Activated CD8-positive, alpha-beta memory T cell treated with anti-CD3 and anti-CD28 coated beads, Interleukin-2, amount 10 ng/mL, durations not matched to agents 7 days and 5 days (primary cell): ENCODE results near the gene BNC2. TPM values are rescaled to one million over a fixed set of nuclear protein-coding genes. Genes with fewer than 3 reads are reported as not detected.

ENCODE experiments used
- ATAC-seq: fragments of 150-1000 bp; cut with Tn5 transposase; one replicate; pipeline ENCODE4 v1.10.0; 2021; ENCODE audit warnings: moderate library complexity
- CTCF ChIA-PET: fragments of 350-600 bp; sonication (Branson Sonifier 250); formaldehyde crosslinking; loops from one replicate; lab custom pipeline; 2021; ENCODE audit warnings: antibody characterized with exemption; lab: Charles Lee
- DNase-seq: peaks from one replicate; pipeline ENCODE4 v3.0.0-alpha.2; 2020
- H3K27ac Mint-ChIP-seq: one replicate; pipeline ENCODE4 v1.8.0; 2021; ENCODE audit warnings: mild to moderate bottlenecking, mixed read lengths
- H3K27me3 Mint-ChIP-seq: one replicate; pipeline ENCODE4 v1.8.0; 2021; ENCODE audit warnings: mixed read lengths
- H3K36me3 Mint-ChIP-seq: one replicate; pipeline ENCODE4 v1.8.0; 2021; ENCODE audit warnings: mild to moderate bottlenecking, mixed read lengths
- H3K4me1 Mint-ChIP-seq: one replicate; pipeline ENCODE4 v1.8.0; 2021; ENCODE audit warnings: mixed read lengths
- H3K4me3 Mint-ChIP-seq: one replicate; pipeline ENCODE4 v1.8.0; 2021; ENCODE audit warnings: mild to moderate bottlenecking, moderate library complexity, mixed read lengths
- H3K9me3 Mint-ChIP-seq: one replicate; pipeline ENCODE4 v1.8.0; 2022; ENCODE audit warnings: low read depth, mixed read lengths
- total RNA-seq, 2 experiments: library from RNA; stranded (reverse); gene quantifications; one replicate each; pipeline ENCODE4 v1.2.3, GENCODE V29; 2021

BNC2 gene
- total RNA-seq, 2 experiments from 2014 or later = not detected

DNA sequence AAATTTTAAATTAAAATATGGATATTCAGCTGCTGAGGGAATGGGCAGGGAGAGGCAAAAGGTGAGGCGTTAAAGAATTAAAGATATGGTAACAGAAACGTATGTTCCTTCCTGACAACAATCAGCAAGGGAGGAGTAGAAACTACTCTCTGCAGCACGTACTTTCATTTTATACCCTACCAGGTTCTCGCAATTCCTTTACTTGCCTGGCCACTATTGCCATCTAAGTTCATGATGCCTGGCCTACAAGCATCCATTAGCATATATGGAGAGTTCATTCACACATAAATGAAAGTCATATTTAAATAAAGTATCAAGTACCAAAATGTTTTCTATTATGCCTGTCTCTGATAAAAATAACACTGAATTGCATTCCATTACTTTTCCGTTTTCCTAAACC is 125.1 kb downstream of the BNC2 start:
- Mint-ChIP-seq H3K4me1 (no peaks in the 10 kb centered on the region), H3K27ac (no peak overlapping the region), H3K4me3 (no peak overlapping the region), H3K27me3 (no peaks in the 10 kb centered on the region), H3K9me3 (peaks cover 6% of the 10 kb centered on the region), H3K36me3 (no peaks in the 10 kb centered on the region)
- ATAC-seq (no peak), DNase-seq (no peak)
- CTCF ChIA-PET = no interaction called here

DNA sequence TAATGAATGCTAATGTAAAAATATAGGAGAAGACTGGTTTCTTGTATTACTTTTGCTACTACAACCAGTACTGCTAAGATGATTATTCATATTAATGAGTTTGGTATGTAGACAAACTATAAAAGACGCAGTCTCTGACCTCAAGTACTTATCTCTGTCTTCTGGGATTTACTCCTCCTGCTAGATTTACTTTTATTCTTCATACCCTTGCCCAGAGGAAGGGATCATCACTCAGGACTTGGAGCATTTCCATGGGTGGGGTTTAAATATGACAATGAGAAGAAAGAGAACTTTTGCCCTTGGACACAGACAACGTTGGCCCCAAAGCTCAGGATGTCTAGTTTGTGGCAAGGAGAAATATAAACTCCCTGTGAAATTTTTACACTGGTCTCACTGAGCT is 126.1 kb downstream of the BNC2 start:
- CTCF ChIA-PET = no interaction called here
- Mint-ChIP-seq H3K27ac (no peak overlapping the region), H3K36me3 (no peaks in the 10 kb centered on the region), H3K4me3 (no peak overlapping the region), H3K4me1 (no peaks in the 10 kb centered on the region), H3K9me3 (peaks cover 5% of the 10 kb centered on the region), H3K27me3 (no peaks in the 10 kb centered on the region)
- no peak for ATAC-seq
- no peak for DNase-seq

DNA sequence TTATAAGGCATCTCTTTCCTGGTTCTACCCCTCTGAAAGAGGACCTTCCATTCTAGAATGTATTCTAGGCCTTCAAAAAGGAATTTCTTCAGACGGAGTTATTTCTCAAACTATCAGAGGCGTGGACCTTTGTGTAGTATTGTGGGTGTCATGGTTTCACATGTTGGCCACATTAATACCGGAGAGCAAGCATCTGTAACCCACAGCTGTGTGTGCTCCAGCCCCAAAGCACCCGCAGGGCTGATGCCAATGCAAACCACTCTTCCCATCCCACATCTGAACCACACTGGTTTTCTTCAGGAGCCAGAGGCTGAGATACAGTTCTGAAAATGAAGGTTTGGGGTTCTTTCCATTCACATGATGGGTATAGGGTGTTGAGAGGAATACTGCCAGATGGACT is 127.1 kb downstream of the BNC2 start:
- Mint-ChIP-seq H3K9me3 (peaks cover 7% of the 10 kb centered on the region), H3K36me3 (no peaks in the 10 kb centered on the region), H3K4me3 (no peak overlapping the region), H3K4me1 (no peaks in the 10 kb centered on the region), H3K27me3 (no peaks in the 10 kb centered on the region), H3K27ac (no peak overlapping the region)
- DNase-seq (no peak), ATAC-seq (no peak)
- CTCF ChIA-PET = no interaction called here

DNA sequence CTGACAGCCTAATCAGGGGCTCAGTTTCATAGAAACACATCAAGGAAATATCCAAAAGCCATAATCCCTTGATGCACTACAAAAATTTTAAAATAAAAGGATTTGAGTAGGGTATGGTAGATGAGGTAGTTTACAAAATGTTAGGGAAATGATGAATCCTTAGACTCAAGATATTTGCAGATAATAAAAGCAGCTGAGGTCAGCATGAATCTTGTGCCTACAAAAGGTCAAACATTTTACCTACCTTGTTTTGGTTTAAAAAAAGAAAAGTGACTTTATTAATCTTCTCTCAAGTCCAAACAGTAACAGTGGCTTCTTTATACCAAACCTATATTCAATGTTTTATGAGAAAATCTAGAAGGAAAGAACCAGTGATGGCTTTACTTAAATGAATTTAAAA is 135.5 kb downstream of the BNC2 start:
- Mint-ChIP-seq H3K27me3 (no peaks in the 10 kb centered on the region), H3K36me3 (no peaks in the 10 kb centered on the region), H3K9me3 (peaks cover 5% of the 10 kb centered on the region), H3K4me3 (no peak overlapping the region), H3K4me1 (no peaks in the 10 kb centered on the region), H3K27ac (no peak overlapping the region)
- DNase-seq = no peak
- no peak for ATAC-seq
- CTCF ChIA-PET = no interaction called here

DNA sequence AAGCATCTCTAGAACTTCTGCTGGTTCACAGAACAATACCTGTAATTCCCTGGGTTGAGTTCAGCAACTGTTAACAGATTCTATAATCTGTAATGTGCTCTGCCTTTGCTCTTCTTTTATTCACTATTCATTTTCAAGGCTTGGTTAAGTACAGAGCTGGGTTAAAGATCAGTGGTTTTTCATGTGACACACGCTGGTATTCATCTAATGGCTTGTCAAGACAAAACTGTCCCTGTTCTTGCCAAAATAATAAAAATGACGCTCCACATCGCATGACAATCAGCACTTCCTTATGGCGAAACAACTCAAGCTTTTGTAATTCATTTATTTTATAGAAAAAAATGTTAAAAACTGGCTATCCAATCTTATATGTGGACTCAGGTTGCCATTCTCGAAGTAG is 137.9 kb downstream of the BNC2 start:
- CTCF ChIA-PET = no interaction called here
- ATAC-seq = no peak
- H3K4me1 Mint-ChIP-seq = no peaks in the 10 kb centered on the region
- H3K36me3 Mint-ChIP-seq = no peaks in the 10 kb centered on the region
- H3K9me3 Mint-ChIP-seq = no peaks in the 10 kb centered on the region
- peaks cover 4% of the 10 kb centered on the region for H3K27me3 Mint-ChIP-seq
- no peak overlapping the region for H3K4me3 Mint-ChIP-seq
- H3K27ac Mint-ChIP-seq = no peak overlapping the region
- DNase-seq = no peak

DNA sequence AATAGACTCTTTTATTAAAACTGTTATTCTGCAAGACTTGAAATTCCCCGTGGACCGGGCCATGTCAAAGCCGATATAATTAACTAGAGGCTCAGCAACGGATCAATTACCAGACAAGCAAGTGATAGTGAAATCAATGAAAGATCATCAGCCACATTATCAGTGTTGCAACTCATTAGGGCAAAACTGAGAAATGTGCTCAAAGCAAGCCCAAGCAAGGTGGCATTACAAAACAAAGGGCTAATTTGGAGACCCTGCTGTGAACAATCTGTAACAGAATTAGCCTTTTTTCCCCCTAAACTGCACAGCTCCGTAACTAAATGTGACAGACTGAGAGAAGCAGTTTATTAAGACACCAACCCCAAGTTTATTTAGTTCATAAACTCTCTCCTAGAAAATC is 140.3 kb downstream of the BNC2 start:
- ATAC-seq (no peak), DNase-seq (no peak)
- Mint-ChIP-seq H3K36me3 (no peaks in the 10 kb centered on the region), H3K4me1 (no peaks in the 10 kb centered on the region), H3K4me3 (no peak overlapping the region), H3K27ac (no peak overlapping the region), H3K27me3 (peaks cover 19% of the 10 kb centered on the region), H3K9me3 (no peaks in the 10 kb centered on the region)
- CTCF ChIA-PET = no interaction called here

DNA sequence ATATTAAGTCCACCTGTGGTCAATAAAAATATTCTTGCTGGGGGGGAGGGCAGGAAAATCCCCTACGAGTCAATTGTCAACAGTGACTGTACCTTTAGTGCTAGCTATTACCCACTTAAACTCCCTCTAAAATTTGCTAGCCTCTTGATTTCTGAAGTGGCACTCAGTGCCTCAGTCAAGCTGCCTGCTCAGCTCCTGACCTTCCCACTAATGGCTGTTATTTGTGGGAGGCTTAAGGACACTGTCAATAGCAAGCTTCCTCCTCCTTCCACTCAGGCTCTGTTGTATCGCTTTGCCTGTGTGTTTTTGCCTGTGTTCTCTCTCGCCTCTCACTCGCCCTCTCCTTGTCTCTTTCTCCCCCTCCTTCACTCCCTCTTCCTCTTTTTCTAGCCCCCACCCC is 140.8 kb downstream of the BNC2 start:
- Mint-ChIP-seq H3K4me1 (no peaks in the 10 kb centered on the region), H3K9me3 (no peaks in the 10 kb centered on the region), H3K27me3 (peaks cover 19% of the 10 kb centered on the region), H3K4me3 (no peak overlapping the region), H3K36me3 (no peaks in the 10 kb centered on the region), H3K27ac (no peak overlapping the region)
- CTCF ChIA-PET = no interaction called here
- no peak for DNase-seq
- ATAC-seq = no peak

DNA sequence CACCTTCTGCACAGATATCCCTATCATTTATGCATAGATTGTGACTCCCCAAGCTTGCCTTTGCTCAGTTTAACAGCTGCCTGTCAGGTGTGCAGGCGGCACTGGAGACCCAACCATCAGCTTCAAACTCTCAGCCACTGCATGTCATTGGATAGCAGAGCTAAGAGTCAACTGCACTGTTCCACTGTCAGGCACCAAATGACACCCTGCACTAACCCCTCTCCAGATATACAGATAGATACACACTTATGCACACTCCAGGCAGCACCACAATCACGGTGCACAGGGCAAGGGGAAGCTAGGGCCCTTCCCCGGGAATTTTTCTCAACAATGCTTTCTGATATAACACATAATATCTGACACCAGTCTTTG is 142.3 kb downstream of the BNC2 start:
- no peak overlapping the region for H3K4me3 Mint-ChIP-seq

DNA sequence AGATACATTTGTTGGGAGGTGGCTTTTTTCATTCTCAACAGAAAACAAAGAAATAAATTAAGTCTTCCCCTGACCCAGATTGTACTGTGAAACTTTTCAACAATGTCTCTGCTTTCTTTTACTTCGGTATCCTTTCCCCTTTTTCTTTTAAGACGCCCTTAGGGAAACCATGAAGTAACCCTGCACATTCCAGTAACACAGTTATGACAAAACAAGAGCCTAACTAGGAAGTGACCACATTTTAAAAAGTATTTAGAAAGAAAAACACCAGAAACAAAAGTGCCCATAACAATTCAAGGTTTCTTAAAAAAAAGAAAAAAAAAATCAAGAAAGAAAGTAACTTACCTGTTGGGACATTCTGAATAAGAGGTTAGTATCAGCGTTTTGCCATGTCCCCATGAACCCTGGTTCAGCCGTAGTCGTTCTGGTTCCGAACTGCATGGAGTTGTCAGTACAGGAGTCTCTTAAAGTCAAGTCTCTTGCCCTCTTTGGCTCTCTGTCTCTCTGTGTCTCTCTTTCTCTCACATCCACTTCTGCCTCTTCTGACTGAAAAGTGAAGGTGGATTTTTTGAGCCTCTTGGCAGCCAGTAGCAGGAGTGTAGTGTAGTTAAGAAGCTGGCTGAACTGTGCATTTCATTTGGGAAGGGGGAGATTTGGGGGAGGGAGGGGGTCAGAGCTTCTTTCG is 142.9 kb downstream of the BNC2 start:
- no peaks in the 10 kb centered on the region for H3K9me3 Mint-ChIP-seq
- no peak overlapping the region for H3K27ac Mint-ChIP-seq
- peaks cover 19% of the 10 kb centered on the region for H3K27me3 Mint-ChIP-seq
- DNase-seq (no peak), ATAC-seq (no peak)
- H3K4me3 Mint-ChIP-seq = no peak overlapping the region
- H3K36me3 Mint-ChIP-seq = no peaks in the 10 kb centered on the region
- H3K4me1 Mint-ChIP-seq = no peaks in the 10 kb centered on the region
- CTCF ChIA-PET = no interaction called here

More for the DNA sequence above, 142.3 kb downstream of the BNC2 start:
- DNase-seq (no peak), ATAC-seq (no peak)
- H3K27ac Mint-ChIP-seq = no peak overlapping the region
- CTCF ChIA-PET = no interaction called here
- no peaks in the 10 kb centered on the region for H3K9me3 Mint-ChIP-seq
- no peaks in the 10 kb centered on the region for H3K4me1 Mint-ChIP-seq
- H3K27me3 Mint-ChIP-seq = peaks cover 19% of the 10 kb centered on the region
- no peaks in the 10 kb centered on the region for H3K36me3 Mint-ChIP-seq

DNA sequence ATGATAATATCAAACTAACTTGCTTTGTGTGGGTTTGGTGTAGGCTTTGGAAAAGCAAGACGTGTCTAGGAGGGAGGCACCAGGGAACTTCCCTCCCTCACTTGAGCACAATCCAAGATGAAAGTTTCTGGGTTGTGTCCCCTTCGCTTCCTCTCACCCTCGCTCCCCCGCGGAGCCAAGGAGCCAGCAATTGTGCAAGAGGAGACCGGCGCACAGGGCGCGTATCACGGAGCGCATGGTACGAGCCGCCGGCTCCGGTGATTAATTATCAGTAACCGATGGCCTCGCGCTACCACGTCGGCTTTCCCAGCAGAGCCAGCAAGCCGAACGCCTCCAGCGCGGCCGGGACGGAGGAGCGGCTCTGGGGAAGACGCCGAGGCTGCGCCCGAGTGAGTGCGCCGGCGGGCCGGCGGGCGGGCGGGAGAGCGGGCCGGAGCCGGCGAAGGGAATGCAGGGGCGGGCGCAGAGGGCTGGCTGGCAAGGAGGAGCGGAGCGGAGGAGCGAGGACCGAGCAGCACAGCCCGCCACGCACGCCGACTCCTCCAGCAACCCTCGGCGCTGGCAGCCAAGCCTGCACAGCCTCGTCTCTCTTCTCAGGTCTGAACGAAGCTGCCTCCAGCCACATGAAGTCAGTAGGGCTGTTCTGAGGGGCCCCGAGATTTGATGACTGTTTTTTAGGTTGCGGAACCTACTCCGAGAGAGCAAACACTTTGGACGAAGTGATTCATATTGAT is 143.6 kb downstream of the BNC2 start:
- no peaks in the 10 kb centered on the region for H3K36me3 Mint-ChIP-seq
- CTCF ChIA-PET = no interaction called here
- H3K27ac Mint-ChIP-seq = no peak overlapping the region
- ATAC-seq (no peak), DNase-seq (no peak)
- H3K4me1 Mint-ChIP-seq = no peaks in the 10 kb centered on the region
- H3K27me3 Mint-ChIP-seq = peaks cover 19% of the 10 kb centered on the region
- no peak overlapping the region for H3K4me3 Mint-ChIP-seq
- no peaks in the 10 kb centered on the region for H3K9me3 Mint-ChIP-seq

DNA sequence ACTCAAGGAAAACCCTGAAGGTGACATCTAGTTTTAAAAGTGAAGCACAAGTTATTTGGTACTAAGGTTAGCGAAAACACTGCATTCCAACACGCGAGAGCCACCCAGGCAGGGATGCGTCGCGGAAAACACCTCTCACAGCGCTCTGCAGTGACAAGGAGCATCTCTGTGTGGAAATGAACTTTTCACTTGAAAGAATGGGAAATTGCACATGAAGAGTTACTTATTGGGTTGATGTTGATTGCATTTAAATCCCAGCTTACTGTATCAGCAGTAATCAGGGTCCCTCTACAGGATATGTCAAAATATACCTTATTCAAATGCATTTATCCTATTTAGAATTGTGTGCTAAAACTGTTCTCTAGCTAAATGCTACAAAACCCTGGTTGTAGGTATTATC is 144.4 kb downstream of the BNC2 start:
- no peaks in the 10 kb centered on the region for H3K4me1 Mint-ChIP-seq
- CTCF ChIA-PET = no interaction called here
- ATAC-seq (no peak), DNase-seq (no peak)
- H3K36me3 Mint-ChIP-seq = no peaks in the 10 kb centered on the region
- no peak overlapping the region for H3K27ac Mint-ChIP-seq
- peaks cover 19% of the 10 kb centered on the region for H3K27me3 Mint-ChIP-seq
- H3K4me3 Mint-ChIP-seq = no peak overlapping the region
- H3K9me3 Mint-ChIP-seq = no peaks in the 10 kb centered on the region

DNA sequence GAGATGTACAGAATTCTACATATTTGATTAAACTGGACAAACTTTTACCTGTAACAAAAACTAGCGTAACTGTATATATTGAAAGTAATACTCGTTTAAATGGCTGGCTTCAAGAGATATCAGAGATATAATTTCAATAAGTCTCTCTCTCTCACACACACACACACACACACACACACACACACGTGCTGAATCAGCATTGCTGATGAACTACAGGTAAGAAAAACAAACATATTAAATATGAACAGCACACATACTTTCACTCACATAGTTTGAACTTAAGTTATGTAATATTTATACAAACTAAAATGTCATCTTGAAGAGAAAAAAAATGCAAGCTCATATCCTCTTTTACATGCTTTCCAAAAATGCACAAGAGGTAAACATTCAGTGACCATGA is 145.4 kb downstream of the BNC2 start:
- Mint-ChIP-seq H3K4me1 (no peaks in the 10 kb centered on the region), H3K9me3 (no peaks in the 10 kb centered on the region), H3K27ac (no peak overlapping the region), H3K27me3 (peaks cover 19% of the 10 kb centered on the region), H3K36me3 (no peaks in the 10 kb centered on the region), H3K4me3 (no peak overlapping the region)
- DNase-seq (no peak), ATAC-seq (no peak)
- CTCF ChIA-PET = no interaction called here

DNA sequence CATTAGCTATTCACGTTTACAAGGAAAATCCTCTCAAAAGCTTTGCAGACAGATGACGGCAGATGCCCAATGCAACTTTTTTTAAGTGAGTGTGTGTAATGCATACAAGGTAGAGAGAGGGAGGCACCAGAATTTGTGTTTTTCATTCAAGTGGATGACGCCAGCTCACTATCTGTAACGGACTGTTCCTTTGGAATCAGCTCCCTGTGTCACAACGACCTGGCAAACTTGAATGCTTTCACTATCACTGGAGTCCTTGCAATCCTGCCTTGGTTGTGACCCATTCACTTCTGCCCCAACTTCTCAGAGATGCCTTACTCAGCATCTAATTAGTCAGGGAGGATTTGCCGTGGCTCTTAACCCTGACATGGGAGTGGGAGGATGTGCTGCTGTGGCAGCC is 148.5 kb downstream of the BNC2 start:
- H3K4me1 Mint-ChIP-seq = no peaks in the 10 kb centered on the region
- H3K4me3 Mint-ChIP-seq = no peak overlapping the region
- peaks cover 10% of the 10 kb centered on the region for H3K27me3 Mint-ChIP-seq
- no peaks in the 10 kb centered on the region for H3K9me3 Mint-ChIP-seq
- CTCF ChIA-PET = no interaction called here
- ATAC-seq (no peak), DNase-seq (no peak)
- H3K27ac Mint-ChIP-seq = no peak overlapping the region
- no peaks in the 10 kb centered on the region for H3K36me3 Mint-ChIP-seq

DNA sequence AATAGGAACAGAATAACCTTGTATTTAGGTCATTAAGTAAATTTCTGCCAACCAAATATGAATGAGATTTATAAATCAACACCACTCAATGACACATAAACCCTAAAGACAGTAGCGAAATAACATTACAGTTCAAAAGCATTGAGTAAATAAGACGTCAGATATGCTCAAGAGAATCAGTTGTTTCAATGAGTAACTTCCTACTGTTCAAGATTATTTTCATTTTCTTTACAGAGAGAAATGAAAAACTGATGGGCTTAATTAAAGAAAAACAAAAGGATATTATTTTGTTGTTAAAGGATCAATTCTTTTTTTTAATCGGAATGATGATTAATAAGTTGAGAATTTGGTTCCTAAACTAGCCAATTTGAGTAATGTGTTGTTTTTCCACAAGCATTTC is 150.1 kb downstream of the BNC2 start:
- no peaks in the 10 kb centered on the region for H3K27me3 Mint-ChIP-seq
- DNase-seq (no peak), ATAC-seq (no peak)
- no peaks in the 10 kb centered on the region for H3K36me3 Mint-ChIP-seq
- CTCF ChIA-PET = no interaction called here
- H3K4me3 Mint-ChIP-seq = no peak overlapping the region
- no peak overlapping the region for H3K27ac Mint-ChIP-seq
- no peaks in the 10 kb centered on the region for H3K4me1 Mint-ChIP-seq
- no peaks in the 10 kb centered on the region for H3K9me3 Mint-ChIP-seq
